Neural cell (in vitro differentiated cells): ENCODE results near the gene TNS3. TPM values are rescaled to one million over a fixed set of nuclear protein-coding genes. Genes with fewer than 3 reads are reported as not detected.

Source experiments
- H2AFZ ChIP-seq: fragments of 200-600, 300-800 bp; sonication (generic), shearing (Covaris generic); 2 replicates; pipeline ENCODE4 v1.6.0; 2014; ENCODE audit warnings: low read depth, mild to moderate bottlenecking, antibody characterized with exemption, low read length, moderate library complexity
- H3F3A ChIP-seq: fragments of 200-600 bp; shearing (Covaris generic); 2 replicates; pipeline ENCODE4 v1.6.1; 2016; ENCODE audit warnings: mild to moderate bottlenecking, moderate library complexity, mixed read lengths, antibody characterized with exemption, low read length; ENCODE audit not compliant: insufficient read depth, poor library complexity, severe bottlenecking
- H3K27ac ChIP-seq: fragments of 200-600, 300-800 bp; sonication (generic), shearing (Covaris generic); 2 replicates; pipeline ENCODE4 v1.5.1; 2014; ENCODE audit warnings: mild to moderate bottlenecking, low read length, moderate library complexity
- H3K27me3 ChIP-seq: fragments of 300-800, 200-600 bp; sonication (generic), shearing (Covaris generic); 2 replicates; pipeline ENCODE4 v1.6.0; 2014; ENCODE audit warnings: mild to moderate bottlenecking, low read depth, low read length, moderate library complexity; ENCODE audit not compliant: insufficient read depth
- H3K36me3 ChIP-seq: fragments of 300-800, 200-600 bp; sonication (generic), shearing (Covaris generic); 2 replicates; pipeline ENCODE4 v1.5.1; 2014; ENCODE audit warnings: mild to moderate bottlenecking, antibody characterized with exemption, low read length, moderate library complexity; ENCODE audit not compliant: insufficient read depth
- H3K4me2 ChIP-seq: fragments of 300-800, 200-600 bp; sonication (generic), shearing (Covaris generic); 2 replicates; pipeline ENCODE4 v1.6.0; 2014; ENCODE audit warnings: mild to moderate bottlenecking, low read length
- H3K4me3 ChIP-seq: fragments of 300-800, 200-600 bp; sonication (generic), shearing (Covaris generic); 2 replicates; pipeline ENCODE4 v1.5.1; 2014; ENCODE audit warnings: mild to moderate bottlenecking, low read length, moderate library complexity
- H3K79me2 ChIP-seq: fragments of 200-600 bp; shearing (Covaris generic); replicated peaks from 2 replicates; pipeline ENCODE4 v1.6.0; 2014; ENCODE audit warnings: mild to moderate bottlenecking, low read length, moderate library complexity; ENCODE audit not compliant: insufficient read depth
- H3K9ac ChIP-seq: fragments of 300-800, 200-600 bp; sonication (generic), shearing (Covaris generic); 2 replicates; pipeline ENCODE4 v1.6.1; 2016; ENCODE audit warnings: mild to moderate bottlenecking, low read length, mixed read lengths
- H3K9me2 ChIP-seq: fragments of 200-600 bp; shearing (Covaris generic); 2 replicates; pipeline ENCODE4 v1.6.1; 2016; ENCODE audit warnings: mild to moderate bottlenecking, low read length, mixed read lengths; ENCODE audit not compliant: insufficient read depth
- H3K9me3 ChIP-seq: fragments of 200-600, 300-800 bp; sonication (generic), shearing (Covaris generic); 2 replicates; pipeline ENCODE4 v1.6.1; 2016; ENCODE audit warnings: mild to moderate bottlenecking, mixed run types, low read length, moderate library complexity, mixed read lengths
- H4K20me1 ChIP-seq: fragments of 200-600 bp; shearing (Covaris generic); 2 replicates; pipeline ENCODE4 v1.6.1; 2016; ENCODE audit warnings: mild to moderate bottlenecking, mixed run types; ENCODE audit not compliant: insufficient read depth
- CTCF ChIP-seq: fragments of 450-650 bp; IDR thresholded peaks from 2 replicates; pipeline ENCODE4 v1.5.1; 2014; ENCODE audit warnings: antibody characterized with exemption, mild to moderate bottlenecking, moderate library complexity; ENCODE audit not compliant: poor library complexity, severe bottlenecking
- EP300 ChIP-seq: fragments of 450-650 bp; conservative IDR thresholded peaks from 2 replicates; pipeline ENCODE4 v1.6.1; 2014; ENCODE audit warnings: antibody characterized with exemption, mild to moderate bottlenecking, moderate library complexity; ENCODE audit not compliant: poor library complexity, severe bottlenecking
- EZH2 ChIP-seq: fragments of 200-600, 300-800 bp; shearing (Covaris generic), sonication (generic); IDR thresholded peaks from 2 replicates; pipeline ENCODE4 v1.6.1; 2014; ENCODE audit warnings: antibody characterized with exemption, low read length, borderline replicate concordance, mild to moderate bottlenecking; ENCODE audit not compliant: insufficient read depth, poor library complexity, severe bottlenecking
- MXI1 ChIP-seq: fragments of 450-650 bp; conservative IDR thresholded peaks from 2 replicates; pipeline ENCODE4 v1.6.1; 2014; ENCODE audit warnings: antibody characterized with exemption, mild to moderate bottlenecking; ENCODE audit not compliant: poor library complexity, severe bottlenecking
- POLR2AphosphoS5 ChIP-seq: IDR thresholded peaks from 2 replicates; pipeline ENCODE4 v1.6.1; 2012
- RAD21 ChIP-seq: fragments of 450-650 bp; conservative IDR thresholded peaks from 2 replicates; pipeline ENCODE4 v1.6.1; 2014; ENCODE audit warnings: antibody characterized with exemption, mild to moderate bottlenecking, moderate library complexity
- REST ChIP-seq: IDR thresholded peaks from 2 replicates; pipeline ENCODE4 v1.6.1; 2012; ENCODE audit warnings: borderline replicate concordance
- SMC3 ChIP-seq: fragments of 450-650 bp; conservative IDR thresholded peaks from 2 replicates; pipeline ENCODE4 v1.6.1; 2014; ENCODE audit warnings: antibody characterized with exemption, mild to moderate bottlenecking, moderate library complexity; ENCODE audit not compliant: poor library complexity
- TAF1 ChIP-seq: IDR thresholded peaks from 2 replicates; pipeline ENCODE4 v1.6.1; 2012; ENCODE audit warnings: low read depth
- polyA plus RNA-seq: library from polyadenylated mRNA; depleted of rRNA; stranded (reverse); fragments of >200 nt; gene quantifications from 2 replicates; pipeline ENCODE4 v1.2.3, GENCODE V29; 2014

Gene TNS3
- polyA plus RNA-seq, 1 donor from 2014 or later = 0.58 TPM

- H3K27me3 ChIP-seq = no peaks in the 10 kb centered on the region
- no peak overlapping the region for H3K27ac ChIP-seq
- H3K4me2 ChIP-seq = no peak overlapping the region
- H3K9me2 ChIP-seq = no peaks in the 10 kb centered on the region
- no peak overlapping the region for H3K9ac ChIP-seq
- no peak overlapping the region for H2AFZ ChIP-seq
- H3K36me3 ChIP-seq = no peaks in the 10 kb centered on the region
- TF ChIP-seq EP300 (no peak), EZH2 (no peak), POLR2AphosphoS5 (no peak)
- H3K79me2 ChIP-seq = no peaks in the 10 kb centered on the region
- no peaks in the 10 kb centered on the region for H3F3A ChIP-seq
- H4K20me1 ChIP-seq = no peaks in the 10 kb centered on the region
- H3K9me3 ChIP-seq = no peaks in the 10 kb centered on the region
- H3K4me3 ChIP-seq = no peak overlapping the region
These were observed 160.5 kb downstream of the TNS3 start for GRCh38 chr7:47421456-47421855.

GRCh38 chr7:47420122-47420780 lies 161.7 kb downstream of the TNS3 start:
- Histone ChIP-seq H3K27ac (no peak overlapping the region), H2AFZ (no peak overlapping the region), H3K79me2 (no peaks in the 10 kb centered on the region), H3F3A (no peaks in the 10 kb centered on the region), H3K4me2 (no peak overlapping the region), H3K36me3 (no peaks in the 10 kb centered on the region), H3K9me2 (no peaks in the 10 kb centered on the region), H3K9ac (no peak overlapping the region), H3K9me3 (no peaks in the 10 kb centered on the region), H4K20me1 (no peaks in the 10 kb centered on the region), H3K27me3 (no peaks in the 10 kb centered on the region), H3K4me3 (no peak overlapping the region)
- TF ChIP-seq EP300 = no peak
- no peak for TF ChIP-seq TAF1
- no peak for TF ChIP-seq SMC3
- TF ChIP-seq POLR2AphosphoS5 = no peak
- no peak for TF ChIP-seq CTCF
- TF ChIP-seq RAD21 = no peak

- no peak overlapping the region for H3K4me2 ChIP-seq
- no peak overlapping the region for H3K27ac ChIP-seq
- no peak overlapping the region for H3K9ac ChIP-seq
- H3K9me2 ChIP-seq = no peaks in the 10 kb centered on the region
- H3K4me3 ChIP-seq = no peak overlapping the region
- no peaks in the 10 kb centered on the region for H3K9me3 ChIP-seq
- no peak for TF ChIP-seq RAD21
- no peak for TF ChIP-seq SMC3
- no peak for TF ChIP-seq EZH2
- TF ChIP-seq POLR2AphosphoS5 = no peak
- no peak for TF ChIP-seq CTCF
- no peak for TF ChIP-seq MXI1
- TF ChIP-seq TAF1 = no peak
- no peak for TF ChIP-seq REST
- TF ChIP-seq EP300 = no peak
- no peaks in the 10 kb centered on the region for H3K79me2 ChIP-seq
- H3K36me3 ChIP-seq = no peaks in the 10 kb centered on the region
- no peaks in the 10 kb centered on the region for H4K20me1 ChIP-seq
- no peak overlapping the region for H2AFZ ChIP-seq
- H3F3A ChIP-seq = no peaks in the 10 kb centered on the region
- H3K27me3 ChIP-seq = no peaks in the 10 kb centered on the region
These were observed 162.4 kb downstream of the TNS3 start for GRCh38 chr7:47419471-47419870.
